SK-N-SH (cell line): ENCODE results near the gene ATP6V1C2.

Source experiments
- MXI1 ChIP-seq: IDR thresholded peaks from 2 replicates; pipeline ENCODE4 v1.6.1; 2012; ENCODE audit warnings: mild to moderate bottlenecking, low read depth, low read length, improper control_type of control experiment
- RFX5 ChIP-seq: IDR thresholded peaks from 2 replicates; pipeline ENCODE4 v1.6.1; 2012; ENCODE audit warnings: mild to moderate bottlenecking, improper control_type of control experiment, low read length
- TF ChIP-seq, protein P1 (sequence below): IDR thresholded peaks from 2 replicates; pipeline ENCODE4 v1.4.0; 2012; ENCODE audit warnings: low read depth
- TF ChIP-seq, protein P2 (sequence below): fragments of 200-600 bp; sonication (generic); IDR thresholded peaks from 2 replicates; pipeline ENCODE4 v1.6.1; 2017; ENCODE audit warnings: antibody characterized with exemption, mild to moderate bottlenecking, moderate library complexity
- TF ChIP-seq, protein P3 (sequence below): fragments of 150-350 bp; IDR thresholded peaks from 2 replicates; pipeline ENCODE4 v1.6.1; 2017; ENCODE audit warnings: antibody characterized with exemption, low read length, low read depth, borderline replicate concordance
- TF ChIP-seq, protein P4 (sequence below): IDR thresholded peaks from 2 replicates; pipeline ENCODE4 v1.6.1; 2012; ENCODE audit warnings: mild to moderate bottlenecking, low read depth, low read length, moderate library complexity

DNA sequence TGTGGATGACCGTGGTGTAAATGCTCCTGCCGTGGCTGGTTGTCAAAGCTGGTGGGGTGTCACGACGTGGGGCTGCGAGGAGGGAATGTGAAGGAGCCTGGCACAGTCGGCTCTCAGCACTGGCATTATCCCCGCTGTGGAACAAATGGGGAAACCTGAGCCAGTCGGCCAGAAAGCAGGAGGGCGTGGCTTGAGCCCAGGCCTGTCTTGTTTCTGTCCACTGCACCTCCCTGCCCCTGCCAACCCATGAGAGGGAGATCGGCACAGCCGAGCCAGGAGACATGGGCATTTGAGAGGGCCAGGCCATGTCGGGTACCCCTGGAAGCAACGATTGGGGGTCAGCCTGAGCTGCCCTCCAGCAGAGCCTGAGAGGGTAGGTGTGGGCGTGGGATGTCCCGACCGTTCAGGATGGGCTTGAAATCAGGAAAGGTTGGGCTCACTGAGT lies 46.7 kb downstream of the ATP6V1C2 start:
- TF ChIP-seq RFX5 = no peak
- TF ChIP-seq, protein P1, sequence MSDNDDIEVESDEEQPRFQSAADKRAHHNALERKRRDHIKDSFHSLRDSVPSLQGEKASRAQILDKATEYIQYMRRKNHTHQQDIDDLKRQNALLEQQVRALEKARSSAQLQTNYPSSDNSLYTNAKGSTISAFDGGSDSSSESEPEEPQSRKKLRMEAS = no peak
- TF ChIP-seq, protein P2, sequence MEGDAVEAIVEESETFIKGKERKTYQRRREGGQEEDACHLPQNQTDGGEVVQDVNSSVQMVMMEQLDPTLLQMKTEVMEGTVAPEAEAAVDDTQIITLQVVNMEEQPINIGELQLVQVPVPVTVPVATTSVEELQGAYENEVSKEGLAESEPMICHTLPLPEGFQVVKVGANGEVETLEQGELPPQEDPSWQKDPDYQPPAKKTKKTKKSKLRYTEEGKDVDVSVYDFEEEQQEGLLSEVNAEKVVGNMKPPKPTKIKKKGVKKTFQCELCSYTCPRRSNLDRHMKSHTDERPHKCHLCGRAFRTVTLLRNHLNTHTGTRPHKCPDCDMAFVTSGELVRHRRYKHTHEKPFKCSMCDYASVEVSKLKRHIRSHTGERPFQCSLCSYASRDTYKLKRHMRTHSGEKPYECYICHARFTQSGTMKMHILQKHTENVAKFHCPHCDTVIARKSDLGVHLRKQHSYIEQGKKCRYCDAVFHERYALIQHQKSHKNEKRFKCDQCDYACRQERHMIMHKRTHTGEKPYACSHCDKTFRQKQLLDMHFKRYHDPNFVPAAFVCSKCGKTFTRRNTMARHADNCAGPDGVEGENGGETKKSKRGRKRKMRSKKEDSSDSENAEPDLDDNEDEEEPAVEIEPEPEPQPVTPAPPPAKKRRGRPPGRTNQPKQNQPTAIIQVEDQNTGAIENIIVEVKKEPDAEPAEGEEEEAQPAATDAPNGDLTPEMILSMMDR = no peak
- TF ChIP-seq, protein P3, sequence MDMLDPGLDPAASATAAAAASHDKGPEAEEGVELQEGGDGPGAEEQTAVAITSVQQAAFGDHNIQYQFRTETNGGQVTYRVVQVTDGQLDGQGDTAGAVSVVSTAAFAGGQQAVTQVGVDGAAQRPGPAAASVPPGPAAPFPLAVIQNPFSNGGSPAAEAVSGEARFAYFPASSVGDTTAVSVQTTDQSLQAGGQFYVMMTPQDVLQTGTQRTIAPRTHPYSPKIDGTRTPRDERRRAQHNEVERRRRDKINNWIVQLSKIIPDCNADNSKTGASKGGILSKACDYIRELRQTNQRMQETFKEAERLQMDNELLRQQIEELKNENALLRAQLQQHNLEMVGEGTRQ = no peak
- TF ChIP-seq MXI1 = no peak
- TF ChIP-seq, protein P4, sequence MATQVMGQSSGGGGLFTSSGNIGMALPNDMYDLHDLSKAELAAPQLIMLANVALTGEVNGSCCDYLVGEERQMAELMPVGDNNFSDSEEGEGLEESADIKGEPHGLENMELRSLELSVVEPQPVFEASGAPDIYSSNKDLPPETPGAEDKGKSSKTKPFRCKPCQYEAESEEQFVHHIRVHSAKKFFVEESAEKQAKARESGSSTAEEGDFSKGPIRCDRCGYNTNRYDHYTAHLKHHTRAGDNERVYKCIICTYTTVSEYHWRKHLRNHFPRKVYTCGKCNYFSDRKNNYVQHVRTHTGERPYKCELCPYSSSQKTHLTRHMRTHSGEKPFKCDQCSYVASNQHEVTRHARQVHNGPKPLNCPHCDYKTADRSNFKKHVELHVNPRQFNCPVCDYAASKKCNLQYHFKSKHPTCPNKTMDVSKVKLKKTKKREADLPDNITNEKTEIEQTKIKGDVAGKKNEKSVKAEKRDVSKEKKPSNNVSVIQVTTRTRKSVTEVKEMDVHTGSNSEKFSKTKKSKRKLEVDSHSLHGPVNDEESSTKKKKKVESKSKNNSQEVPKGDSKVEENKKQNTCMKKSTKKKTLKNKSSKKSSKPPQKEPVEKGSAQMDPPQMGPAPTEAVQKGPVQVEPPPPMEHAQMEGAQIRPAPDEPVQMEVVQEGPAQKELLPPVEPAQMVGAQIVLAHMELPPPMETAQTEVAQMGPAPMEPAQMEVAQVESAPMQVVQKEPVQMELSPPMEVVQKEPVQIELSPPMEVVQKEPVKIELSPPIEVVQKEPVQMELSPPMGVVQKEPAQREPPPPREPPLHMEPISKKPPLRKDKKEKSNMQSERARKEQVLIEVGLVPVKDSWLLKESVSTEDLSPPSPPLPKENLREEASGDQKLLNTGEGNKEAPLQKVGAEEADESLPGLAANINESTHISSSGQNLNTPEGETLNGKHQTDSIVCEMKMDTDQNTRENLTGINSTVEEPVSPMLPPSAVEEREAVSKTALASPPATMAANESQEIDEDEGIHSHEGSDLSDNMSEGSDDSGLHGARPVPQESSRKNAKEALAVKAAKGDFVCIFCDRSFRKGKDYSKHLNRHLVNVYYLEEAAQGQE = no peak
